Ovary (tissue), 3 donors: ENCODE data around the gene CFAP54.

Source experiments
- EP300 ChIP-seq: sonication (generic); formaldehyde crosslinking; IDR thresholded peaks from one replicate; pipeline ENCODE4 v1.6.1; 2017; ENCODE audit warnings: antibody characterized with exemption
- POLR2A ChIP-seq: fragments of 450-650 bp; IDR thresholded peaks from one replicate; pipeline ENCODE4 v1.6.1; 2017; ENCODE audit warnings: antibody characterized with exemption, mild to moderate bottlenecking, moderate library complexity
- TF ChIP-seq, protein P1 (sequence below), 3 donors: fragments of 450-650 bp in 2 of 3; fragments of 200-600 bp in 1 of 3; IDR thresholded peaks; one replicate each; pipeline versions ENCODE4 v1.5.1 to v1.8.0; 2016 to 2022; ENCODE audit warnings: antibody characterized with exemption in 3 of 3, mild to moderate bottlenecking in 1 of 3
- donor health status: DM: no; HTN: no; CAD: no.

DNA sequence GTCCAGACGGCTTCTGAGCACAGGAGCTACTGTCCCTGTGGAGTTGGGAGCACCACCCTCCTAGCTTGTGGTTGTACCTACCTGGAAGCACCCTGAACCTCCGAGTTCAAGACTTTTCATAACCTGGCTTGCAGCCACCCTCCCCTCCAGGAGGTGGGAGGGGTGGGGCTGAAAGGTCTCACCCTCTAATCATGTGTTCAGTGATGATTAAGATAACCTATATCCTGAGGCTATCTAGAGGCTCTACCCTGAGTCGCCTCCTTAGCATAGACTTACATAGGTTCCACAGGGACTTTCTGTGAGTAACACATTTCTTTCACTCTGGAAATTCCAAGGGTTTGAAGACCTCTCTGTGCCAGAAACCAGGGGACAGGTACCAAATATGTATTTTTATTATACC, 146.5 kb downstream of the CFAP54 start:
- TF ChIP-seq, protein P1, sequence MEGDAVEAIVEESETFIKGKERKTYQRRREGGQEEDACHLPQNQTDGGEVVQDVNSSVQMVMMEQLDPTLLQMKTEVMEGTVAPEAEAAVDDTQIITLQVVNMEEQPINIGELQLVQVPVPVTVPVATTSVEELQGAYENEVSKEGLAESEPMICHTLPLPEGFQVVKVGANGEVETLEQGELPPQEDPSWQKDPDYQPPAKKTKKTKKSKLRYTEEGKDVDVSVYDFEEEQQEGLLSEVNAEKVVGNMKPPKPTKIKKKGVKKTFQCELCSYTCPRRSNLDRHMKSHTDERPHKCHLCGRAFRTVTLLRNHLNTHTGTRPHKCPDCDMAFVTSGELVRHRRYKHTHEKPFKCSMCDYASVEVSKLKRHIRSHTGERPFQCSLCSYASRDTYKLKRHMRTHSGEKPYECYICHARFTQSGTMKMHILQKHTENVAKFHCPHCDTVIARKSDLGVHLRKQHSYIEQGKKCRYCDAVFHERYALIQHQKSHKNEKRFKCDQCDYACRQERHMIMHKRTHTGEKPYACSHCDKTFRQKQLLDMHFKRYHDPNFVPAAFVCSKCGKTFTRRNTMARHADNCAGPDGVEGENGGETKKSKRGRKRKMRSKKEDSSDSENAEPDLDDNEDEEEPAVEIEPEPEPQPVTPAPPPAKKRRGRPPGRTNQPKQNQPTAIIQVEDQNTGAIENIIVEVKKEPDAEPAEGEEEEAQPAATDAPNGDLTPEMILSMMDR (IDR thresholded peaks at IDR 0.05), result no peak
- TF ChIP-seq POLR2A, result no peak
- no peak for TF ChIP-seq EP300
